Testis (tissue), 3 donors: ENCODE measurements around the gene CFAP69. TPM values are rescaled to one million over a fixed set of nuclear protein-coding genes. Genes with fewer than 3 reads are reported as not detected.

Source experiments
- DNase-seq: peaks from one replicate; pipeline ENCODE4 v3.0.0-alpha.2; 2019
- H3K27ac ChIP-seq, 2 donors: fragments of 200-600 bp; sonication (generic); one replicate each; pipeline ENCODE4 v1.5.1; 2019
- H3K27me3 ChIP-seq: fragments of 200-600 bp; sonication (generic); one replicate; pipeline ENCODE4 v1.5.1; 2019
- H3K36me3 ChIP-seq: fragments of 200-600 bp; sonication (generic); one replicate; pipeline ENCODE4 v1.5.1; 2017; ENCODE audit warnings: low read depth; ENCODE audit errors: missing control alignments
- H3K4me1 ChIP-seq: fragments of 200-600 bp; sonication (generic); one replicate; pipeline ENCODE4 v1.5.1; 2019
- H3K4me3 ChIP-seq, 2 donors: fragments of 200-600 bp; sonication (generic); one replicate each; pipeline ENCODE4 v1.5.1; 2017 to 2019
- H3K9me3 ChIP-seq: fragments of 200-600 bp; sonication (generic); one replicate; pipeline ENCODE4 v1.5.1; 2017
- POLR2A ChIP-seq: fragments of 450-650 bp; IDR thresholded peaks from one replicate; pipeline ENCODE4 v1.6.1; 2017; ENCODE audit warnings: antibody characterized with exemption, mild to moderate bottlenecking, moderate library complexity
- WGBS, 2 donors: methylation state at CpG; one replicate each; pipeline ENCODE4 v1.1.5; 2018; 5-methylcytosine and 5-hydroxymethylcytosine counted together
- intact Hi-C: fragments of 100-400 bp; cut with DNase I; formaldehyde crosslinking; loops from one replicate; pipeline ENCODE4 v1.15.1; 2023; ENCODE audit warnings: low total_unique reads
- polyA plus RNA-seq: library from polyadenylated mRNA; stranded (reverse); fragments of 350-450 nt; fragmentation: Illumina TruSeq; extraction: RNeasy Lipid Tissue Mini Kit (QIAGEN cat#74804); gene quantifications from one replicate; pipeline ENCODE4 v1.2.3, GENCODE V29; 2014; ENCODE audit warnings: low read depth, low replicate concordance; ENCODE audit not compliant: insufficient read depth
- total RNA-seq, 2 donors: library from RNA; depleted of rRNA; stranded (reverse); fragments of >200 nt; gene quantifications; one replicate each; pipeline ENCODE4 v1.2.3, GENCODE V29; 2016
- TF ChIP-seq, protein P1 (sequence below), 3 experiments: fragments of 450-650 bp in 2 of 3; fragments of 200-600 bp in 1 of 3; sonication (generic) in 1 of 3; IDR thresholded peaks; one replicate each; pipeline ENCODE4 v1.5.1; 2016 to 2019; ENCODE audit warnings: antibody characterized with exemption in 3 of 3, mild to moderate bottlenecking in 2 of 3, moderate library complexity in 1 of 3

The CFAP69 gene
- total and polyA plus RNA-seq, 3 donors from 2014 or later = 8.7 to 18.0 (median 9.0) TPM

DNA sequence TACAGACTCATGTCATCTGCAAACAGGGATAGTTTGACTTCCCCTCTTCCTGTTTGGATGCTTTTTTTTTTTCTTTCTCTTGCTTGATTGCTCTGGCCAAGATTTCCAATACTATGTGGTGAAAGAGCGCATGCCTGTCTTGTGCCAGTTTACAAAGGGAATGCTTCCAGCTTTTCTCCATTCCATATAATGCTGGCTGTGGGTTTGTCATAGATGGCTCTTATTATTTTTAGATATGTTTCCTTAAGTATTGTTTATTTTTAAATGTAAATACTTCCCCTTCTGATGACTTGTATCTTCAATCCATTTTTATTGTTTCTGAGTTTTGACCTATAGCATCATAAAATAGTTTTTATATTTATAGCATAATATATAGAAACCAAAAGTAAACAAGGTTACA is 58.3 kb downstream of the CFAP69 start:
- Histone ChIP-seq H3K36me3 (no peaks in the 10 kb centered on the region), H3K27me3 (no peaks in the 10 kb centered on the region), H3K4me3 (no peak overlapping the region), H3K27ac (no peak overlapping the region), H3K9me3 (no peaks in the 10 kb centered on the region), H3K4me1 (no peaks in the 10 kb centered on the region)
- DNase-seq = no peak
- no peak for TF ChIP-seq POLR2A
- TF ChIP-seq, protein P1, sequence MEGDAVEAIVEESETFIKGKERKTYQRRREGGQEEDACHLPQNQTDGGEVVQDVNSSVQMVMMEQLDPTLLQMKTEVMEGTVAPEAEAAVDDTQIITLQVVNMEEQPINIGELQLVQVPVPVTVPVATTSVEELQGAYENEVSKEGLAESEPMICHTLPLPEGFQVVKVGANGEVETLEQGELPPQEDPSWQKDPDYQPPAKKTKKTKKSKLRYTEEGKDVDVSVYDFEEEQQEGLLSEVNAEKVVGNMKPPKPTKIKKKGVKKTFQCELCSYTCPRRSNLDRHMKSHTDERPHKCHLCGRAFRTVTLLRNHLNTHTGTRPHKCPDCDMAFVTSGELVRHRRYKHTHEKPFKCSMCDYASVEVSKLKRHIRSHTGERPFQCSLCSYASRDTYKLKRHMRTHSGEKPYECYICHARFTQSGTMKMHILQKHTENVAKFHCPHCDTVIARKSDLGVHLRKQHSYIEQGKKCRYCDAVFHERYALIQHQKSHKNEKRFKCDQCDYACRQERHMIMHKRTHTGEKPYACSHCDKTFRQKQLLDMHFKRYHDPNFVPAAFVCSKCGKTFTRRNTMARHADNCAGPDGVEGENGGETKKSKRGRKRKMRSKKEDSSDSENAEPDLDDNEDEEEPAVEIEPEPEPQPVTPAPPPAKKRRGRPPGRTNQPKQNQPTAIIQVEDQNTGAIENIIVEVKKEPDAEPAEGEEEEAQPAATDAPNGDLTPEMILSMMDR (IDR thresholded peaks at IDR 0.05) = no peak
- intact Hi-C loops = no loop called here
- WGBS, 2 donors = 100% methylated on average over 1 of the region's 1 CpG

- H3K4me3 ChIP-seq = no peak overlapping the region
- no peaks in the 10 kb centered on the region for H3K4me1 ChIP-seq
- no peaks in the 10 kb centered on the region for H3K27me3 ChIP-seq
- TF ChIP-seq, protein P1 (IDR thresholded peaks at IDR 0.05) = no peak
- no peak for TF ChIP-seq POLR2A
- no peaks in the 10 kb centered on the region for H3K9me3 ChIP-seq
- H3K27ac ChIP-seq = no peak overlapping the region
- no peaks in the 10 kb centered on the region for H3K36me3 ChIP-seq
- no peak for DNase-seq
- intact Hi-C loops = no loop called here
- 90 to 91% methylated on average over 5 of the region's 5 CpGs for WGBS, 2 donors
These were observed 64.9 kb downstream of the CFAP69 start for GRCh38 chr7:90309872-90310271.

DNA sequence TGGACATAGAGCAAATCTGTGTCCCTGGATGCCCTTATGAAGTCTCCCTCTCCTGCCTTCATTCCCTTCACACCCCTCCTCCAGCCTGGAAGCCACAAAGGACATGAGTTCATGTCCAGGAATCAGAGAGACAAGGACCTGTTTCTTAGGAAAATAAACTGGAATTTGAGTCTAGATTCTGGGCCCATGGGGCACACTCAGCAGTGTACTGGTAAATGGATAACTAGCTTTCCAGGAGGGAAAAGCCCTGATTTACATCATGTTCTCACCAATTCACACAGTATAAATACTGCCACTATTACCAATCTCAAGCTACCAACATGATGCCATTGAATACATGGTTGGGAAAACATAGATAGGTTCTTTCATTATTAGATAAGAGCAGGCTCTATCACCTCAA is 66.2 kb downstream of the CFAP69 start:
- H3K27me3 ChIP-seq = no peaks in the 10 kb centered on the region
- H3K36me3 ChIP-seq = no peaks in the 10 kb centered on the region
- no peak overlapping the region for H3K27ac ChIP-seq
- H3K4me1 ChIP-seq = no peaks in the 10 kb centered on the region
- no peak for DNase-seq
- intact Hi-C loops = no loop called here
- H3K4me3 ChIP-seq = no peak overlapping the region
- H3K9me3 ChIP-seq = no peaks in the 10 kb centered on the region
- TF ChIP-seq, protein P1 (IDR thresholded peaks at IDR 0.05) = no peak
- no peak for TF ChIP-seq POLR2A

DNA sequence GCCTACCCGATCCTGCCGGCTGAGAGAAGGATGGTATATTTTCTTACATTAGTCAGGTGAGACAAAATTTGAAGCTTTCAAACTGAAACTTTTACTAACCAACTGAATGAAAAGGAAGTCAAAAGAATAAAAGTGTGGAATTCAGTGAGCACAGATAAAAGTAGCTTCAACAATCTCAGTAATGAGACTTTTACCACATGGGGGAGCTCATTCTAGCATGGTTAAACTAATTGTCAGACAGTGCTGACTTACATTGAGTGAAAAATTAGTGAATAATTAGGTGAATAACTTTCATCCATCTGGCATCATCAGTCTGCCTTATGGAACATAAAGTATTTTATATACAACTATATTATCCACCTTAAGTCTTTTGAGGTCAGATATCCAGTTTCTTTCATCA is 67.8 kb downstream of the CFAP69 start:
- Histone ChIP-seq H3K9me3 (no peaks in the 10 kb centered on the region), H3K4me3 (no peak overlapping the region), H3K27me3 (no peaks in the 10 kb centered on the region), H3K27ac (no peak overlapping the region), H3K4me1 (no peaks in the 10 kb centered on the region), H3K36me3 (no peaks in the 10 kb centered on the region)
- no peak for DNase-seq
- no peak for TF ChIP-seq POLR2A
- TF ChIP-seq, protein P1 (IDR thresholded peaks at IDR 0.05) = peak in 1 of 3 experiments; percentile 24
- WGBS, 2 donors = 89 to 97% methylated on average over 2 of the region's 2 CpGs
- intact Hi-C loops = no loop called here

GRCh38 chr7:90313907-90314306 is 68.9 kb downstream of the CFAP69 start:
- intact Hi-C loops = no loop called here
- H3K36me3 ChIP-seq = no peaks in the 10 kb centered on the region
- WGBS, 2 donors = 75 to 86% methylated on average over 4 of the region's 4 CpGs
- no peaks in the 10 kb centered on the region for H3K4me1 ChIP-seq
- TF ChIP-seq, protein P1 (IDR thresholded peaks at IDR 0.05) = no peak
- no peak for TF ChIP-seq POLR2A
- H3K27me3 ChIP-seq = no peaks in the 10 kb centered on the region
- H3K27ac ChIP-seq = no peak overlapping the region
- H3K4me3 ChIP-seq = no peak overlapping the region
- H3K9me3 ChIP-seq = no peaks in the 10 kb centered on the region
- DNase-seq = no peak
